ENCODE results near the gene GUCY1A2. TPM values are rescaled to one million over a fixed set of nuclear protein-coding genes. Genes with fewer than 3 reads are reported as not detected.
"Not testable (repeated sequence)": the region's sequence is repeated elsewhere in the genome, so short reads cannot be mapped to it uniquely, and the experiment has no call there.

GUCY1A2 gene
- total RNA-seq, 6 donors from 2014 or later, result 4.2 to 22.9 (median 9.2) TPM

DNA sequence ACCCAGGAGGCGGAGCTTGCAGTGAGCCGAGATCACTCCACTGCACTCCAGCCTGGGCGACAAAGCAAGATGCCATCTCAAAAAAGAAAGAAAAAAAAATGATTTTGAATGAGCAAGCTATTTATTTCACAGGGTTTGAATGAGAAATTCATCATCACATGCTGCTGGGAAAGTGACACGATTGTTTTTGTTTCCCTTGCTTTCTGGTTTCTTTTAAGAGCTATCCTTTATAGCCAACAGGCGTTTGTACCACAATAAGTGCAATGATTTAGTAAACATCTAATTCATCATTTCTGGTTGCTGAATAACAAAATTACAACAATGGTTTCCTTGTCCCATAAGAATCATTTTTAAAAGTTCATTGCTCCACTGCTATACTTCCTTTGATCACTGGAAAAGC is 129.9 kb downstream of the GUCY1A2 start:
- no peak overlapping the region for H3K27ac ChIP-seq
- DNase-seq (no peak), ATAC-seq (ENCODE audit: low FRiP score in 2 of 2) (no peak)
- H3K36me3 ChIP-seq, result no peaks in the 10 kb centered on the region
- H3K4me1 ChIP-seq, result no peaks in the 10 kb centered on the region
- H3K4me3 ChIP-seq, result no peak overlapping the region
- TF ChIP-seq POLR2A (IDR thresholded peaks at IDR 0.05) (no peak), POLR2AphosphoS5 (IDR thresholded peaks at IDR 0.05) (no peak), EP300 (IDR thresholded peaks at IDR 0.05) (no peak)
- TF ChIP-seq, protein P1, sequence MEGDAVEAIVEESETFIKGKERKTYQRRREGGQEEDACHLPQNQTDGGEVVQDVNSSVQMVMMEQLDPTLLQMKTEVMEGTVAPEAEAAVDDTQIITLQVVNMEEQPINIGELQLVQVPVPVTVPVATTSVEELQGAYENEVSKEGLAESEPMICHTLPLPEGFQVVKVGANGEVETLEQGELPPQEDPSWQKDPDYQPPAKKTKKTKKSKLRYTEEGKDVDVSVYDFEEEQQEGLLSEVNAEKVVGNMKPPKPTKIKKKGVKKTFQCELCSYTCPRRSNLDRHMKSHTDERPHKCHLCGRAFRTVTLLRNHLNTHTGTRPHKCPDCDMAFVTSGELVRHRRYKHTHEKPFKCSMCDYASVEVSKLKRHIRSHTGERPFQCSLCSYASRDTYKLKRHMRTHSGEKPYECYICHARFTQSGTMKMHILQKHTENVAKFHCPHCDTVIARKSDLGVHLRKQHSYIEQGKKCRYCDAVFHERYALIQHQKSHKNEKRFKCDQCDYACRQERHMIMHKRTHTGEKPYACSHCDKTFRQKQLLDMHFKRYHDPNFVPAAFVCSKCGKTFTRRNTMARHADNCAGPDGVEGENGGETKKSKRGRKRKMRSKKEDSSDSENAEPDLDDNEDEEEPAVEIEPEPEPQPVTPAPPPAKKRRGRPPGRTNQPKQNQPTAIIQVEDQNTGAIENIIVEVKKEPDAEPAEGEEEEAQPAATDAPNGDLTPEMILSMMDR (IDR thresholded peaks at IDR 0.05), result no peak
- peaks cover 0 to 2% (median 0%) of the 10 kb centered on the region in 4 donors for H3K9me3 ChIP-seq
- no peaks in the 10 kb centered on the region for H3K27me3 ChIP-seq
- 81 to 83% methylated on average over 5 of the region's 5 CpGs for WGBS, 2 donors

DNA sequence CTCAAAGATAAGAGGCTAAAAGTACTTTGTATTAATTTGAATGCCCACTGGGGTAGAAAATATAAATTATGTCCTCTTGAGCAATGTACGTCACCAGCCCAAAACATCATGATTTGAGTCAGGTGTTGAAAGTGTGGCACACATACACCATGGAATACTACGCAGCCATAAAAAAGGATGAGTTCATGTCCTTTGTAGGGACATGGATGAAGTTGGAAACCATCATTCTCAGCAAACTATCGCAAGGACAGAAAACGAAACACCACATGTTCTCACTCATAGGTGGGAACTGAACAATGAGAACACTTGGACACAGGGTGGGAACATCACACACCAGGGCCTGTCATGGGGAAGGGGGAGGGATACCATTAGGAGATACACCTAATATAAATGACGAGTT is 134.6 kb downstream of the GUCY1A2 start:
- not testable (repeated sequence) for H3K36me3 ChIP-seq; DNase-seq; H3K9me3 ChIP-seq; H3K4me1 ChIP-seq; H3K27me3 ChIP-seq; H3K27ac ChIP-seq; ATAC-seq (ENCODE audit: low FRiP score in 2 of 2); H3K4me3 ChIP-seq
- WGBS, 2 donors, result 74 to 80% methylated on average over 5 of the region's 5 CpGs

DNA sequence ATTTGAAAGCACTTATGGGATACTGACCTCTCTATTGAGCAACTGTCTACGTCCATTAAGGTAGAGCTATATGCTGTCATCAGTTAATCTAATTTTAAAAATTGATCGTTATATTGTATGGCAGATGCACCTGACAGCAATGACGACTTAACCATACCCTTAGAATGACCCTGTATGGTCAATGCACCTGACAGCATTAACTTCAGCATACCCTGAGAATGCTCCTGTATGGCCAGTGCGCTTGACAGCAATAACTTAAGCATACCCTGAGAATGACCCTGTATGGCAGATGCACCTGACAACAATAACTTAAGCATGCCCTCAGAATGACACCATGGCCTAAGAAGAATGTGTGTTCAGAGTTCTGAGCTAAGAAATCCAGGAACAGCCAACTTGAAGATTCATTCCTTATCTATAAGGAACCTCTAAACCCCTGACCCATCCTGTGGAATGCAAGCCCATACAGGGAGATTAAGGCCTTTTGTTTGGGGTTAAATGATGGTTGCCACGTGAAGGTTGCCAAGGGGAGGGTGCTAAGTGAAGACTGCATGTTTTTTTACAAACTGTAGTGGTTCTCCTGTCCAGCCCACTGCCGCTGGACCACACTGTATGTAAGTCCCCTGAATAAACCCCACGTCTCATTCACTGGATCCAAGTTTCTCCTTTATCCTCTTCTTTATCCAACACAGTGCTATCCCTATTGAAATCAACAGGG is 138.3 kb downstream of the GUCY1A2 start:
- WGBS, 2 donors, result 72 to 77% methylated on average over 7 of the region's 7 CpGs
- Histone ChIP-seq H3K4me3 (no peak overlapping the region), H3K27ac (no peak overlapping the region), H3K9me3 (peaks cover 0 to 2% (median 0%) of the 10 kb centered on the region in 4 donors), H3K27me3 (no peaks in the 10 kb centered on the region), H3K36me3 (no peaks in the 10 kb centered on the region), H3K4me1 (no peaks in the 10 kb centered on the region)
- no peak for DNase-seq
- no peak for ATAC-seq (ENCODE audit: low FRiP score in 2 of 2)
- TF ChIP-seq POLR2A (IDR thresholded peaks at IDR 0.05) (no peak), POLR2AphosphoS5 (IDR thresholded peaks at IDR 0.05) (no peak), EP300 (IDR thresholded peaks at IDR 0.05) (no peak)
- TF ChIP-seq, protein P1 (IDR thresholded peaks at IDR 0.05), result no peak

DNA sequence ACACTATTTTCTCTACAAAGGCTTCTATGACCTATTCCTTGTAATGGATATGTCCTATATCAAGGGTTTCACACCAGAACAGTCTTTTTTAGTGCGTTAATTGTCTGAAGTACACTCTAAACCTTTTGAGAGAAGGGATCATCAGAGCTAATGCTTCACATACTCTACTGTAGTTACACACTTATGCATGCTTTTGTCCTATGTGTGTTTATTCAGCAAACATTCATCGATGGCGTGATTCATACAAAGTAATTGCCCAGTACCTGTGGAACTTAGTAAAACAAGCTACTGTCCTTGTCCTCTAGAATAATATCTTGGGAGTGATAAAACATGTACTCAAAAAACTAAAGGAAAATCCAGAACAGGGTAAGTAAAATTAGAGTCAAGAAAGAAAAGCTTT is 139.2 kb downstream of the GUCY1A2 start:
- ATAC-seq (ENCODE audit: low FRiP score in 2 of 2), result no peak
- no peak for TF ChIP-seq POLR2AphosphoS5 (IDR thresholded peaks at IDR 0.05)
- TF ChIP-seq, protein P1 (IDR thresholded peaks at IDR 0.05), result no peak
- no peak for DNase-seq
- H3K27me3 ChIP-seq, result no peaks in the 10 kb centered on the region
- WGBS, 2 donors, result 54 to 62% methylated on average over 3 of the region's 3 CpGs
- peaks cover 0 to 2% (median 0%) of the 10 kb centered on the region in 4 donors for H3K9me3 ChIP-seq
- H3K4me3 ChIP-seq, result no peak overlapping the region
- H3K36me3 ChIP-seq, result no peaks in the 10 kb centered on the region
- H3K27ac ChIP-seq, result no peak overlapping the region
- no peaks in the 10 kb centered on the region for H3K4me1 ChIP-seq

DNA sequence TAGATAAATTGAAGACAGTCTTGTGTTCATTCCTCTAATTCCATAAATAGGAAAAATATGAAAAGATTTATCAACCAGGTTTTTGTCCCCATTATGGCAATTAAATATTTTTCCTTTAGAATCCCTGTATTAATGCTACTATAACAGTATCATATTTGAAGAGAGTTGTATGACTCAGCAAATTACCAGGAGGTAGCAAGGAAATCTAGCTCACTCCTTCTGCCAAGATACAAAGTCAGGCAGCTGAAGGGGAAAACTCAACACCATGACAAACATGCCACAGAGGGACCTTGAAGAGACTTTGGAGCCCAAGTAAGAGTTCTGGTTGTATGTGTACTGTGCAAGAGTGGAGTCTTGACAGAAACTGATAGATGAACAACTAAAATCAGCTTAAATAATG is 143.3 kb downstream of the GUCY1A2 start:
- Histone ChIP-seq H3K36me3 (no peaks in the 10 kb centered on the region), H3K9me3 (peaks cover 0 to 3% (median 0%) of the 10 kb centered on the region in 4 donors), H3K27ac (no peak overlapping the region), H3K27me3 (no peaks in the 10 kb centered on the region), H3K4me1 (no peaks in the 10 kb centered on the region), H3K4me3 (no peak overlapping the region)
- DNase-seq, result no peak
- TF ChIP-seq EP300 (IDR thresholded peaks at IDR 0.05) (no peak), POLR2A (IDR thresholded peaks at IDR 0.05) (no peak), POLR2AphosphoS5 (IDR thresholded peaks at IDR 0.05) (no peak)
- TF ChIP-seq, protein P1 (IDR thresholded peaks at IDR 0.05), result no peak
- no peak for ATAC-seq (ENCODE audit: low FRiP score in 2 of 2)

Measured in upper lobe of left lung (tissue), 6 donors.